SK-N-SH (cell line): ENCODE data around the gene CLMN. TPM values are rescaled to one million over a fixed set of nuclear protein-coding genes. Genes with fewer than 3 reads are reported as not detected.

ENCODE experiments used
- CTCF ChIA-PET: fragments of 300-600, 350-600 bp; formaldehyde crosslinking; extraction: SDS; loops from one replicate; lab custom pipeline; 2021; lab: Yijun Ruan, JAX
- POLR2A ChIA-PET: fragments of 350-600 bp; sonication (Branson Sonifier 250); formaldehyde crosslinking; extraction: SDS; loops from one replicate; lab custom pipeline; 2020; ENCODE audit warnings: antibody characterized with exemption, inconsistent platforms; lab: Yijun Ruan, JAX
- DNase-seq: peaks from one replicate; pipeline ENCODE4 v3.0.0; 2012
- H2AFZ ChIP-seq: fragments of 200-600 bp; sonication (generic); 2 replicates; pipeline ENCODE4 v1.8.1; 2016; ENCODE audit warnings: antibody characterized with exemption, mild to moderate bottlenecking, low read depth
- H3F3A ChIP-seq: fragments of 200-600 bp; sonication (generic); replicated peaks from 2 replicates; pipeline ENCODE3; 2016; ENCODE audit warnings: antibody characterized with exemption, mild to moderate bottlenecking; ENCODE audit not compliant: insufficient read depth
- H3K27ac ChIP-seq, 2 experiments: fragments of 200-500 bp in 1 of 2; fragments of 200-600 bp in 1 of 2; sonication (Bioruptor generic) in 1 of 2; sonication (generic), shearing (Covaris generic) in 1 of 2; 2 replicates each; pipeline versions ENCODE4 v1.5.1 to v1.6.1; 2014 to 2016; ENCODE audit warnings: low read depth in 2 of 2, inconsistent platforms in 1 of 2, low read length in 1 of 2, mild to moderate bottlenecking in 1 of 2, mixed read lengths in 1 of 2
- H3K27me3 ChIP-seq: fragments of 200-600 bp; sonication (generic), shearing (Covaris generic); 2 replicates; pipeline ENCODE4 v1.6.1; 2016; ENCODE audit warnings: mixed run types; ENCODE audit not compliant: insufficient read depth
- H3K36me3 ChIP-seq, 2 experiments: fragments of 200-500 bp in 1 of 2; fragments of 200-600 bp in 1 of 2; sonication (Bioruptor generic) in 1 of 2; sonication (generic) in 1 of 2; replicated peaks in 1 of 2; 2 replicates each; pipeline versions ENCODE3 to v1.5.1; 2014 to 2016; ENCODE audit warnings: low read length in 1 of 2, mild to moderate bottlenecking in 1 of 2; ENCODE audit not compliant: insufficient read depth in 2 of 2, control insufficient read depth in 1 of 2
- H3K4me1 ChIP-seq, 2 experiments: fragments of 200-500 bp in 1 of 2; fragments of 200-600 bp in 1 of 2; sonication (Bioruptor generic) in 1 of 2; sonication (generic), shearing (Covaris generic) in 1 of 2; 2 replicates each; pipeline versions ENCODE4 v1.5.1 to v1.6.1; 2014 to 2016; ENCODE audit warnings: low read depth in 1 of 2, low read length in 1 of 2, mixed run types in 1 of 2; ENCODE audit not compliant: insufficient read depth in 2 of 2, control insufficient read depth in 1 of 2
- H3K4me2 ChIP-seq: fragments of 200-600 bp; sonication (generic), shearing (Covaris generic); 2 replicates; pipeline ENCODE4 v1.6.1; 2017; ENCODE audit warnings: mixed run types
- H3K4me3 ChIP-seq, 2 experiments: fragments of 200-500 bp in 1 of 2; fragments of 200-600 bp in 1 of 2; sonication (Bioruptor generic) in 1 of 2; sonication (generic), shearing (Covaris generic) in 1 of 2; 2 replicates each; pipeline versions ENCODE4 v1.5.1 to v1.8.1; 2014 to 2016; ENCODE audit warnings: low read depth in 2 of 2, inconsistent platforms in 1 of 2, low read length in 1 of 2, mild to moderate bottlenecking in 1 of 2, mixed read lengths in 1 of 2, moderate library complexity in 1 of 2
- H3K79me2 ChIP-seq: fragments of 200-600 bp; sonication (generic); 2 replicates; pipeline ENCODE4 v1.8.1; 2017; ENCODE audit warnings: mild to moderate bottlenecking; ENCODE audit not compliant: insufficient read depth
- H3K9ac ChIP-seq: fragments of 200-600 bp; sonication (generic); 2 replicates; pipeline ENCODE4 v1.6.1; 2017; ENCODE audit warnings: mixed run types
- H3K9me2 ChIP-seq: fragments of 200-600 bp; sonication (generic); 2 replicates; pipeline ENCODE4 v1.6.1; 2017; ENCODE audit warnings: mixed run types
- H3K9me3 ChIP-seq: fragments of 200-600 bp; sonication (generic); 2 replicates; pipeline ENCODE4 v1.6.1; 2017; ENCODE audit warnings: mixed run types, mild to moderate bottlenecking, moderate library complexity
- H4K20me1 ChIP-seq: fragments of 200-600 bp; sonication (generic); 2 replicates; pipeline ENCODE4 v1.6.1; 2017; ENCODE audit warnings: mild to moderate bottlenecking, mixed run types; ENCODE audit not compliant: insufficient read depth
- EP300 ChIP-seq, 2 experiments: IDR thresholded peaks; 2 replicates each; pipeline versions ENCODE4 v1.4.0 to v1.6.1; 2012; ENCODE audit warnings: borderline replicate concordance in 1 of 2, low read depth in 1 of 2, low read length in 1 of 2
- EZH2phosphoT487 ChIP-seq: fragments of 200-600 bp; sonication (generic); IDR thresholded peaks from 2 replicates; pipeline ENCODE4 v1.6.1; 2017; ENCODE audit warnings: low read depth, mixed run types, mild to moderate bottlenecking, antibody characterized with exemption, moderate library complexity, borderline replicate concordance
- FOSL2 ChIP-seq: IDR thresholded peaks from 2 replicates; pipeline ENCODE4 v1.4.0; 2012; ENCODE audit warnings: low read depth, mild to moderate bottlenecking, moderate library complexity, borderline replicate concordance
- FOXJ3 ChIP-seq: sonication (generic); formaldehyde crosslinking; IDR thresholded peaks from 2 replicates; pipeline ENCODE4 v1.5.1; 2020; ENCODE audit warnings: mild to moderate bottlenecking, missing genetic modification reagents
- FOXM1 ChIP-seq: IDR thresholded peaks from 2 replicates; pipeline ENCODE4 v1.4.0; 2012; ENCODE audit warnings: low read depth, mild to moderate bottlenecking
- GABPA ChIP-seq: IDR thresholded peaks from 2 replicates; pipeline ENCODE4 v1.4.0; 2012; ENCODE audit warnings: low read depth, mild to moderate bottlenecking
- IRF3 ChIP-seq: fragments of 150-350 bp; IDR thresholded peaks from 2 replicates; pipeline ENCODE4 v1.6.1; 2016; ENCODE audit warnings: mild to moderate bottlenecking, low read depth, low read length
- JUND ChIP-seq: IDR thresholded peaks from 2 replicates; pipeline ENCODE4 v1.4.0; 2012
- NFIC ChIP-seq: IDR thresholded peaks from 2 replicates; pipeline ENCODE4 v1.4.0; 2012; ENCODE audit warnings: borderline replicate concordance
- POLR2AphosphoS5 ChIP-seq: IDR thresholded peaks from 2 replicates; pipeline ENCODE4 v1.6.1; 2012; ENCODE audit warnings: low read depth, low read length
- RAD21 ChIP-seq: IDR thresholded peaks from 2 replicates; pipeline ENCODE4 v1.6.1; 2012; ENCODE audit warnings: mild to moderate bottlenecking, low read length
- RFX5 ChIP-seq: IDR thresholded peaks from 2 replicates; pipeline ENCODE4 v1.6.1; 2012; ENCODE audit warnings: mild to moderate bottlenecking, improper control_type of control experiment, low read length
- RXRA ChIP-seq: IDR thresholded peaks from 2 replicates; pipeline ENCODE4 v1.4.0; 2012; ENCODE audit warnings: low read depth, mild to moderate bottlenecking, borderline replicate concordance
- SMC3 ChIP-seq: IDR thresholded peaks from 2 replicates; pipeline ENCODE4 v1.6.1; 2012; ENCODE audit warnings: low read depth, low read length, improper control_type of control experiment
- TCF12 ChIP-seq: IDR thresholded peaks from 2 replicates; pipeline ENCODE4 v1.4.0; 2012
- USF1 ChIP-seq: IDR thresholded peaks from 2 replicates; pipeline ENCODE4 v1.4.0; 2012; ENCODE audit warnings: low read depth, borderline replicate concordance
- USF2 ChIP-seq: fragments of 150-350 bp; IDR thresholded peaks from 2 replicates; pipeline ENCODE4 v1.6.1; 2017; ENCODE audit warnings: antibody characterized with exemption, low read length, low read depth, borderline replicate concordance
- WGBS: methylation state at CpG from one replicate; pipeline ENCODE4 v1.1.6; 2017; ENCODE audit warnings: low lambda C conversion rate; 5-methylcytosine and 5-hydroxymethylcytosine counted together
- polyA plus RNA-seq, 3 experiments: library from polyadenylated mRNA; depleted of rRNA; stranded (reverse); fragments of >200 nt; gene quantifications; 2 replicates each; pipeline ENCODE4 v1.2.3, GENCODE V29; 2012
- TF ChIP-seq, protein P1 (sequence below): IDR thresholded peaks from 2 replicates; pipeline ENCODE4 v1.4.0; 2012; ENCODE audit warnings: low read depth
- TF ChIP-seq, protein P2 (sequence below): IDR thresholded peaks from 2 replicates; pipeline ENCODE4; 2012

Gene CLMN
- polyA plus RNA-seq, 1 of the 3 experiments (the other 2 are of a cell fraction): 1.4 TPM

- no peaks in the 10 kb centered on the region for H3K27me3 ChIP-seq
- no peak for DNase-seq
- no peak overlapping the region for H2AFZ ChIP-seq
- H3K36me3 ChIP-seq: peaks cover 2 to 5% of the 10 kb centered on the region in 2 experiments
- no peak overlapping the region for H3K4me2 ChIP-seq
- WGBS: 93% methylated on average over 4 of the region's 4 CpGs
- no peak overlapping the region for H3K9ac ChIP-seq
- TF ChIP-seq EZH2phosphoT487 (no peak), JUND (no peak), FOSL2 (no peak), USF1 (no peak), FOXJ3 (CRISPR knock-in tag) (no peak), TCF12 (no peak), SMC3 (no peak), GABPA (no peak)
- TF ChIP-seq, protein P1, sequence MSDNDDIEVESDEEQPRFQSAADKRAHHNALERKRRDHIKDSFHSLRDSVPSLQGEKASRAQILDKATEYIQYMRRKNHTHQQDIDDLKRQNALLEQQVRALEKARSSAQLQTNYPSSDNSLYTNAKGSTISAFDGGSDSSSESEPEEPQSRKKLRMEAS: no peak
- H3K79me2 ChIP-seq: peaks cover 87% of the 10 kb centered on the region
- POLR2A ChIA-PET: no interaction called here
- H3K4me3 ChIP-seq: no peak overlapping the region
- no peaks in the 10 kb centered on the region for H3K9me3 ChIP-seq
- no peaks in the 10 kb centered on the region for H3F3A ChIP-seq
- no peak overlapping the region for H3K27ac ChIP-seq
- peaks cover 55% of the 10 kb centered on the region for H4K20me1 ChIP-seq
- no peaks in the 10 kb centered on the region for H3K9me2 ChIP-seq
- CTCF ChIA-PET: no interaction called here
- H3K4me1 ChIP-seq: peaks cover 7 to 15% of the 10 kb centered on the region in 2 experiments; a peak in 3 of 4 replicates
Measured at GRCh38 chr14:95153866-95154265, 165.8 kb downstream of the CLMN start.

- POLR2A ChIA-PET: no interaction called here
- Histone ChIP-seq H3K27ac (no peak overlapping the region), H3K9me2 (no peaks in the 10 kb centered on the region), H2AFZ (no peak overlapping the region), H3K4me3 (no peak overlapping the region), H3K4me2 (no peak overlapping the region), H3K4me1 (peaks cover 7 to 8% of the 10 kb centered on the region in 2 experiments; a peak in 3 of 4 replicates), H3K36me3 (peaks cover 2 to 5% of the 10 kb centered on the region in 2 experiments), H3K79me2 (peaks cover 100% of the 10 kb centered on the region), H3F3A (no peaks in the 10 kb centered on the region), H3K27me3 (no peaks in the 10 kb centered on the region), H4K20me1 (peaks cover 66% of the 10 kb centered on the region), H3K9me3 (no peaks in the 10 kb centered on the region), H3K9ac (no peak overlapping the region)
- DNase-seq: no peak
- WGBS: 88% methylated on average over 8 of the region's 8 CpGs
- CTCF ChIA-PET: interaction anchor here (0.6 to 1.8 kb wide), 3 partner anchors 13 to 966 kb away, joined by 3 to 5 read pairs (median 4); no protein-coding TSS in a partner anchor
- TF ChIP-seq RFX5: no peak
- TF ChIP-seq IRF3: no peak
- TF ChIP-seq RAD21: no peak
- no peak for TF ChIP-seq EP300 (IDR thresholded peaks at IDR 0.05; ENCODE audit: borderline replicate concordance in 1 of 2, low read depth in 1 of 2, low read length in 1 of 2)
- TF ChIP-seq FOXM1: no peak
- TF ChIP-seq RXRA: no peak
- no peak for TF ChIP-seq TCF12
- TF ChIP-seq FOSL2: no peak
- TF ChIP-seq EZH2phosphoT487: no peak
- no peak for TF ChIP-seq POLR2AphosphoS5
- no peak for TF ChIP-seq FOXJ3 (CRISPR knock-in tag)
- TF ChIP-seq, protein P2, sequence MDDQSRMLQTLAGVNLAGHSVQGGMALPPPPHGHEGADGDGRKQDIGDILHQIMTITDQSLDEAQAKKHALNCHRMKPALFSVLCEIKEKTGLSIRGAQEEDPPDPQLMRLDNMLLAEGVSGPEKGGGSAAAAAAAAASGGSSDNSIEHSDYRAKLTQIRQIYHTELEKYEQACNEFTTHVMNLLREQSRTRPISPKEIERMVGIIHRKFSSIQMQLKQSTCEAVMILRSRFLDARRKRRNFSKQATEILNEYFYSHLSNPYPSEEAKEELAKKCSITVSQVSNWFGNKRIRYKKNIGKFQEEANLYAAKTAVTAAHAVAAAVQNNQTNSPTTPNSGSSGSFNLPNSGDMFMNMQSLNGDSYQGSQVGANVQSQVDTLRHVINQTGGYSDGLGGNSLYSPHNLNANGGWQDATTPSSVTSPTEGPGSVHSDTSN: no peak
- no peak for TF ChIP-seq NFIC
- TF ChIP-seq USF2: no peak
- TF ChIP-seq, all 33 proteins: peak for 0
Measured at GRCh38 chr14:95151561-95151960, 168.1 kb downstream of the CLMN start.
